Endothelial cell of umbilical vein (primary cell): ENCODE measurements around the gene CFAP99. TPM values are rescaled to one million over a fixed set of nuclear protein-coding genes. Genes with fewer than 3 reads are reported as not detected.

Experiments
- BruUV-seq: library from RNA; stranded (reverse); fragments of 400-500 nt; replicated peaks from 2 replicates; lab custom pipeline; 2021; lab: Mats Ljungman, UMichigan
- CTCF ChIA-PET: fragments of 300-600, 350-600 bp; sonication (Branson Sonifier 250); formaldehyde crosslinking; loops from one replicate; lab custom pipeline; 2021; ENCODE audit warnings: antibody characterized with exemption, inconsistent platforms; lab: Charles Lee
- POLR2A ChIA-PET: fragments of 300-600, 350-600 bp; sonication (Branson Sonifier 250); formaldehyde crosslinking; loops from one replicate; lab custom pipeline; 2021; ENCODE audit warnings: antibody characterized with exemption, inconsistent platforms; lab: Charles Lee
- DNase-seq: peaks from one replicate; pipeline ENCODE4 v3.0.0-alpha.2; 2011; ENCODE audit warnings: low read depth, low spot score
- FAIRE-seq: peaks from 2 replicates; lab custom pipeline; 2011; peaks lifted over from hg19 to GRCh38; lab: Jason Lieb, UNC
- H2AFZ ChIP-seq: 2 replicates; pipeline ENCODE4 v1.6.0; 2012; ENCODE audit warnings: low read depth, low read length, control low read depth, inconsistent platforms
- H3K27ac ChIP-seq: 2 replicates; pipeline ENCODE4 v1.5.1; 2011; ENCODE audit warnings: low read depth, mild to moderate bottlenecking, control low read depth, low read length, moderate library complexity; ENCODE audit not compliant: insufficient read depth
- H3K27me3 ChIP-seq, 2 experiments: 2 replicates each; pipeline versions ENCODE4 v1.6.0 to v1.6.1; 2011; ENCODE audit warnings: low read length in 2 of 2, mixed read lengths in 1 of 2; ENCODE audit not compliant: control insufficient read depth in 2 of 2, insufficient read depth in 2 of 2
- H3K36me3 ChIP-seq, 2 experiments: 2 replicates in 1 of 2; 3 replicates in 1 of 2; pipeline ENCODE4 v1.5.1; 2011; ENCODE audit warnings: low read length in 2 of 2, mild to moderate bottlenecking in 1 of 2, moderate library complexity in 1 of 2; ENCODE audit not compliant: control insufficient read depth in 2 of 2, insufficient read depth in 2 of 2; ENCODE audit errors: extremely low read depth in 1 of 2
- H3K4me1 ChIP-seq: 3 replicates; pipeline ENCODE4 v1.5.1; 2011; ENCODE audit warnings: mild to moderate bottlenecking, low read length; ENCODE audit not compliant: control insufficient read depth, insufficient read depth; ENCODE audit errors: extremely low read depth
- H3K4me2 ChIP-seq: 2 replicates; pipeline ENCODE4 v1.6.1; 2011; ENCODE audit warnings: low read length, control low read depth, mixed read lengths; ENCODE audit not compliant: insufficient read depth
- H3K4me3 ChIP-seq, 3 experiments: fragments of 200-600 bp in 1 of 3; sonication (generic), shearing (Covaris generic) in 1 of 3; replicated peaks in 1 of 3; 2 replicates each; pipeline ENCODE4 v1.5.1; 2011 to 2016; ENCODE audit warnings: control low read depth in 3 of 3, low read length in 3 of 3, mild to moderate bottlenecking in 2 of 3, inconsistent platforms in 1 of 3, low read depth in 1 of 3, moderate library complexity in 1 of 3; ENCODE audit not compliant: insufficient read depth in 1 of 3
- H3K79me2 ChIP-seq: 2 replicates; pipeline ENCODE4 v1.6.0; 2012; ENCODE audit warnings: low read length, inconsistent platforms; ENCODE audit not compliant: control insufficient read depth, insufficient read depth
- H3K9ac ChIP-seq: replicated peaks from 2 replicates; pipeline ENCODE3; 2011; ENCODE audit warnings: low read length, control low read depth; ENCODE audit not compliant: insufficient read depth; ENCODE audit errors: extremely low read depth
- H3K9me1 ChIP-seq: replicated peaks from 3 replicates; pipeline ENCODE4 v1.6.0; 2011; ENCODE audit warnings: mild to moderate bottlenecking, low read length; ENCODE audit not compliant: control insufficient read depth, insufficient read depth; ENCODE audit errors: extremely low read depth
- H3K9me3 ChIP-seq: replicated peaks from 2 replicates; pipeline ENCODE4 v1.5.1; 2012; ENCODE audit warnings: low read length, inconsistent platforms; ENCODE audit not compliant: control insufficient read depth, insufficient read depth
- H4K20me1 ChIP-seq: replicated peaks from 2 replicates; pipeline ENCODE3; 2011; ENCODE audit warnings: mild to moderate bottlenecking, low read length; ENCODE audit not compliant: control insufficient read depth, insufficient read depth; ENCODE audit errors: extremely low read depth
- CTCF ChIP-seq, 2 donors: IDR thresholded peaks; 1 replicate in 1 of 2; 2 replicates in 1 of 2; pipeline ENCODE4 v1.5.1; 2011; ENCODE audit warnings: low read length in 2 of 2, mild to moderate bottlenecking in 2 of 2, moderate library complexity in 2 of 2, control low read depth in 1 of 2, inconsistent platforms in 1 of 2, low read depth in 1 of 2; ENCODE audit not compliant: insufficient read depth in 1 of 2; ENCODE audit errors: extremely low read depth in 1 of 2
- EZH2 ChIP-seq: IDR thresholded peaks from 2 replicates; pipeline ENCODE4 v1.6.1; 2012; ENCODE audit warnings: borderline replicate concordance, low read depth, mild to moderate bottlenecking, moderate library complexity, low read length, inconsistent platforms; ENCODE audit not compliant: severe bottlenecking
- FOS ChIP-seq: IDR thresholded peaks from 2 replicates; pipeline ENCODE4 v1.6.1; 2011; ENCODE audit warnings: mild to moderate bottlenecking, low read length, moderate library complexity, borderline replicate concordance; ENCODE audit not compliant: insufficient read depth
- GATA2 ChIP-seq: IDR thresholded peaks from 2 replicates; pipeline ENCODE4 v1.7.0; 2011; ENCODE audit warnings: low read depth, mild to moderate bottlenecking, moderate library complexity, mixed read lengths, low read length; ENCODE audit not compliant: insufficient read length, insufficient read depth
- JUN ChIP-seq: IDR thresholded peaks from 2 replicates; pipeline ENCODE4 v1.6.1; 2011; ENCODE audit warnings: borderline replicate concordance, low read depth; ENCODE audit not compliant: insufficient read length, insufficient read depth
- MYC ChIP-seq: IDR thresholded peaks from one replicate; pipeline ENCODE4 v1.6.1; 2011; ENCODE audit warnings: mild to moderate bottlenecking, low read depth, low read length
- dilution Hi-C: fragments of 300-500 bp; cut with MboI; formaldehyde crosslinking; loops from one replicate; pipeline ENCODE4 v1.15.0; 2019; ENCODE audit warnings: low sequenced_read_pairs; ENCODE audit not compliant: extremely low pct_ligation_motif_present
- intact Hi-C: fragments of 100-400 bp; cut with micrococcal nuclease; formaldehyde crosslinking; loops from one replicate; pipeline ENCODE4 v1.10.0; 2022
- polyA plus RNA-seq, 4 experiments: library from polyadenylated mRNA; depleted of rRNA in 3 of 4; stranded (reverse) in 3 of 4; unstranded in 1 of 4; fragments of >200 nt; gene quantifications; 2 replicates each; pipeline versions ENCODE4 v1.2.1 to v1.2.3, GENCODE V29; 2011 to 2012; ENCODE audit warnings: missing spikeins in 1 of 4
- total RNA-seq: library from RNA; stranded (reverse); gene quantifications from 2 replicates; pipeline ENCODE4 v1.2.3, GENCODE V29; 2021

CFAP99 gene
- total and polyA plus RNA-seq, 2 donors (not counting 3 experiments of a cell fraction or from before 2014, with no cell fraction given), result 0.03 TPM; not detected in 1

GRCh38 chr4:2484993-2485392, 66.2 kb downstream of the CFAP99 start:
- Histone ChIP-seq H3K4me1 (peaks cover 43% of the 10 kb centered on the region), H2AFZ (no peak overlapping the region), H3K79me2 (peaks cover 99% of the 10 kb centered on the region), H3K9ac (no peak overlapping the region), H3K27ac (peak overlapping the region; percentile 29), H3K9me3 (no peaks in the 10 kb centered on the region), H3K4me3 (no peak overlapping the region), H3K9me1 (no peaks in the 10 kb centered on the region), H3K27me3 (no peaks in the 10 kb centered on the region), H3K4me2 (peak overlapping the region; percentile 15), H3K36me3 (peaks cover 0 to 2% of the 10 kb centered on the region in 2 experiments), H4K20me1 (peaks cover 12% of the 10 kb centered on the region)
- DNase-seq (peak; percentile 59), FAIRE-seq (peak; percentile 85)
- ChIA-PET CTCF (interaction anchor here (0.7 to 2.3 kb wide), 5 partner anchors 9 to 23 kb away, joined by 3 to 14 read pairs (median 3); partner anchors contain the start of gene RNF4), POLR2A (no interaction called here)
- intact Hi-C loops (loop anchor here (1.0 kb wide), 1 partner anchor 9 kb away; no protein-coding TSS in a partner anchor), dilution Hi-C loops (no loop called here)
- no TSS peak for BruUV-seq
- TF ChIP-seq MYC, result no peak
- no peak for TF ChIP-seq EZH2
- no peak for TF ChIP-seq CTCF (IDR thresholded peaks at IDR 0.05; ENCODE audit: extremely low read depth in 1 of 2, insufficient read depth in 1 of 2, low read depth in 1 of 2, low read length in 2 of 2)
- no peak for TF ChIP-seq FOS
- TF ChIP-seq GATA2, result no peak
- TF ChIP-seq JUN, result no peak
